HG02763 (cell line): Measurements from ENCODE around the gene TINCR.

ENCODE experiments used
- ATAC-seq: cut with Tn5 transposase; IDR thresholded peaks from one replicate; pipeline ENCODE4 v1.9.1; 2021; ENCODE audit warnings: mild to moderate bottlenecking, moderate library complexity; ENCODE audit not compliant: unreplicated experiment

TINCR gene

DNA sequence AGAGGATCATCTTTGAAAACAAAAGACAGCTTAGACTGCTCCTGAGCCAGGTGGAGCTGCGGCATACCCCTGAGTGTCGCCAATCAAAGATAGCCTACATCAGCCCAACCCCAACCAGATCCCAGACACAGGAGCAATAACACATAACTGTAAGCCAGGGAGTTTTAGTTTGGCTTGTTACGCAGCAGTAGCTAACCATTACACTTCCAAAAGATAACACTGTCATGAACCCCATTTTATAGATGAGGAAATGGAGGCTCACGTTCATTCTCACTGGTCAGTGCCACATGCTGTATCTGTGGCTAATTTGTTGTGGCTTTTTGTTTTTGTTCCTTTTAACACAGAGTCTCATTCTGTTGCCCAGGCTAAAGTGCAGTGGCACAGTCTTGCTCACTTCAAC, 47.3 kb downstream of the TINCR start:
- ATAC-seq = no peak

DNA sequence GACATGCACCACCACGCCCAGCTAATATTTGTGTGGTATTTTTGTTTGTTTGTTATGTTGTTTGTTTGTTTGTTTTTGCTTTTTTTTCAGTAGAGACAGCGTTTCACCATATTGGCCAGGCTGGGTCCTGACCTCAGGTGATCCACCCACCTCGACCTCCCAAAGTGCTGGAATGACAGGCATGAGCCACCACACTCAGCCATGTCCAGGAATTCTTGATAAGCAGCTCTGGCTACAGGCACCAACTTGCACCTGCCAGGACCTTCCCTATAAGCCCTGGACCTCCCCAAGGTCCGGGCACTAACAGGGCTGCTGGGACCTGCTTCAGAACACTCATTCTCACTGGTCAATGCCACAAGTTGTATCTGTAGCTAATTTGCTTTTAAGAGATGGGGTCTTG, 48.7 kb downstream of the TINCR start:
- ATAC-seq = no peak

GRCh38 chr19:5515737-5516136, 52.0 kb downstream of the TINCR start:
- no peak for ATAC-seq

DNA sequence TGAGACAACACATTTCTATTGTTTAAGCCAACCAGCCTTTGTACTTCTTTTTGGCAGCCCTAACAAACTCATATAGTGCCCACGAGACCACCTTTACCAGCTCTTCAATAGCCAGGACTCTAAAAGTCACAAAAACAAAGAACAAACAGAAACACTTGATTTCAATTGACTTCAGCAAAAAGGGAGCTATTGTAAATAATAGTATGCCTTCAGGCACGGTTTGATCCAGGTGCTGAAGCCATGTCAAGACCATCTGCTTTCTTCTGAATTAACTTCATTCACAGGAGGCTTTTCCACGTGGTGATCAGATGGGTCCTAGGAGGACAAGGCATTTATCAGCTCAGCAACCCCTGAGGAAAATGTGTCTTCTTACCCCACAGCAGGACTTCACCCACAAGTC, 53.8 kb downstream of the TINCR start:
- ATAC-seq = no peak

- no peak for ATAC-seq
These were observed 55.0 kb downstream of the TINCR start for GRCh38 chr19:5512715-5513114.
